ENCODE results near the gene CA7. TPM values are rescaled to one million over a fixed set of nuclear protein-coding genes. Genes with fewer than 3 reads are reported as not detected.

Gene CA7
- total RNA-seq, 1 donor from 2014 or later, result not detected

DNA sequence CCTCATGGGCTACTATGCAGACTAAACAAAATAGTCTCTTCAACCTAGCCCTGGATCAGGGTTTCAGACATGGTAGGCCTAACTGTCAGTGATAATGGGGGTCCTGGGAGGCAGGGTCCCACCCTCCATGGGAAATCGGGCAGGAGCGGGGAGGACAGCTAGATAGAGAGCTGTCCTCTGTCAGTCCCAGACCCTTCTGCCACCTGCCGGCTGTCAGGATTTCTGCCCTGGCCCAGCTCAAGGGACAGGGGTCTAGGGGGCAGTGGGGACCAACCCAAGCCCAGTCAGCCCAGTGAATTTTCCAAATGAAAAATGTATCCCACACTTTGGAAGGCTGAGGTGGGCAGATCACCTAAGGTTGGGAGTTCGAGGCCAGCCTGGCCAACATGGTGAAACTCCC, 5.3 kb downstream of the CA7 start:
- Mint-ChIP-seq H3K36me3 (no peaks in the 10 kb centered on the region), H3K9me3 (no peaks in the 10 kb centered on the region), H3K4me3 (no peak overlapping the region), H3K27me3 (ENCODE audit: low read depth) (peaks cover 39% of the 10 kb centered on the region), H3K27ac (no peak overlapping the region), H3K4me1 (no peaks in the 10 kb centered on the region)
- TF ChIP-seq, protein P1, sequence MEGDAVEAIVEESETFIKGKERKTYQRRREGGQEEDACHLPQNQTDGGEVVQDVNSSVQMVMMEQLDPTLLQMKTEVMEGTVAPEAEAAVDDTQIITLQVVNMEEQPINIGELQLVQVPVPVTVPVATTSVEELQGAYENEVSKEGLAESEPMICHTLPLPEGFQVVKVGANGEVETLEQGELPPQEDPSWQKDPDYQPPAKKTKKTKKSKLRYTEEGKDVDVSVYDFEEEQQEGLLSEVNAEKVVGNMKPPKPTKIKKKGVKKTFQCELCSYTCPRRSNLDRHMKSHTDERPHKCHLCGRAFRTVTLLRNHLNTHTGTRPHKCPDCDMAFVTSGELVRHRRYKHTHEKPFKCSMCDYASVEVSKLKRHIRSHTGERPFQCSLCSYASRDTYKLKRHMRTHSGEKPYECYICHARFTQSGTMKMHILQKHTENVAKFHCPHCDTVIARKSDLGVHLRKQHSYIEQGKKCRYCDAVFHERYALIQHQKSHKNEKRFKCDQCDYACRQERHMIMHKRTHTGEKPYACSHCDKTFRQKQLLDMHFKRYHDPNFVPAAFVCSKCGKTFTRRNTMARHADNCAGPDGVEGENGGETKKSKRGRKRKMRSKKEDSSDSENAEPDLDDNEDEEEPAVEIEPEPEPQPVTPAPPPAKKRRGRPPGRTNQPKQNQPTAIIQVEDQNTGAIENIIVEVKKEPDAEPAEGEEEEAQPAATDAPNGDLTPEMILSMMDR (IDR thresholded peaks at IDR 0.05; ENCODE audit: unreplicated experiment), result no peak
- no peak for DNase-seq (ENCODE audit: low spot score in 2 of 2, unreplicated experiment in 2 of 2)

DNA sequence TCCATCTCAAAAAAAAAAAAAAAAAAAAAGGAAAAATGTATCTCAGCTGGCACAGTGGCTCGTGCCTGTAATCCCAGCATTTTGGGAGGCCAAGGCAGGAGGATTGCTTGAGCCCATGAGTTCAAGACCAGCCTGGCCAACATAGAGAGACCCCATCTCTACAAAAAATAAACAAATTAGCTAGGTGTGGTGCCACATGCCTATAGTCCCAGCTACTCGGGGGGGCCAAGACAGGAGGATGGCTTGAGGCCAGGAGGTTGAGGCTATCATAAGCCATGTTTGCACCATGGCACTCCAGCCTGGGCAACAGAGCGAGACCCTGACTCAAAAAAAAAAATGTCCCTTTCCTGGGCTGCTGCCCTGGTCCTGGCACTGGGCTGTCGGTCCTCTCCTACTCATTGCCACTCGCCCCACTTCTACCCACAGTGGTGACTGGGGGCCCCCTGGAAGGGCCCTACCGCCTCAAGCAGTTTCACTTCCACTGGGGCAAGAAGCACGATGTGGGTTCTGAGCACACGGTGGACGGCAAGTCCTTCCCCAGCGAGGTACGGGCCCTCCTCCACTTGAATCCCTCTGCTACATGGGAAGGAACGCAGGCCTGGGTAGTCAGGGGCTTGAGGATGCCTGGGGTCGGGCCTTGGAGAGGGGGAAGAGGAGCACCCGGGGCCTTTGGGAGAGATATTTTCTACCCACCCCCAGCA, 6.1 kb downstream of the CA7 start:
- no peak overlapping the region for H3K4me3 Mint-ChIP-seq
- H3K9me3 Mint-ChIP-seq, result no peaks in the 10 kb centered on the region
- TF ChIP-seq, protein P1 (IDR thresholded peaks at IDR 0.05; ENCODE audit: unreplicated experiment), result no peak
- DNase-seq (ENCODE audit: low spot score in 2 of 2, unreplicated experiment in 2 of 2), result no peak
- H3K27me3 Mint-ChIP-seq (ENCODE audit: low read depth), result peaks cover 33% of the 10 kb centered on the region
- H3K36me3 Mint-ChIP-seq, result no peaks in the 10 kb centered on the region
- H3K4me1 Mint-ChIP-seq, result no peaks in the 10 kb centered on the region
- no peak overlapping the region for H3K27ac Mint-ChIP-seq

DNA sequence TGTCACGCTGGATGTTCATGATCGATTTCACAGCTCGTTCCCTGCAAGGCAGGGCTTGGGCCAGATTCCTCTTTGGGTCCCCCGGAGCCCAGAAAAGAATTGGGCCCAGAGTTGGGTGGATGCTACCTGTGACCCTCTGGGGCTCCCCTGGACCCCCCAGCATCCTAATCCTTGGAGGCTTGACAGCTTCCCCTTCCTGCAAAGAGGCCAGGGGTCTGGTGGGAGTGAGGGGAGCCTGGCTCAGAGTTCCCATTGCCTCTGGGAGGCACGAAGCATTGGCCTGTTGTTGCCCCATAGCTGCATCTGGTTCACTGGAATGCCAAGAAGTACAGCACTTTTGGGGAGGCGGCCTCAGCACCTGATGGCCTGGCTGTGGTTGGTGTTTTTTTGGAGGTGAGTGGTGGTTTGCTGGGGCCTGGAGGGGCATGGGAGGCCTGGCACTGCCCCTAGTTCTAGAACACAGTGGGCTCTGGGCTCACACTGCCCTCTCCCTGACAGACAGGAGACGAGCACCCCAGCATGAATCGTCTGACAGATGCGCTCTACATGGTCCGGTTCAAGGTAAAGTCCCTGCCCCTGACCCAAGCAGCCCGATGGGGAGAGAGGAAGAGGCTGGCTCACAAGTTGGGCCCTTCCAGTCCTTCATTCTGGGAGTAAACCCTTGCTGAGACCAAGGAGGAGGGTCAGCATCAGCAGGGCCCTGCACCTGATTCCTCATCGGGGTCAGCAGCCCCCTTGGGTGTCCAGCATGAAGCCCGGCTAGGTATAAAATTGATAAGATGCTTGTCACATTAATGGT, 7.2 kb downstream of the CA7 start:
- Mint-ChIP-seq H3K9me3 (no peaks in the 10 kb centered on the region), H3K4me1 (no peaks in the 10 kb centered on the region), H3K27ac (no peak overlapping the region), H3K4me3 (no peak overlapping the region), H3K27me3 (ENCODE audit: low read depth) (peaks cover 22% of the 10 kb centered on the region), H3K36me3 (no peaks in the 10 kb centered on the region)
- TF ChIP-seq, protein P1 (IDR thresholded peaks at IDR 0.05; ENCODE audit: unreplicated experiment), result no peak
- DNase-seq (ENCODE audit: low spot score in 2 of 2, unreplicated experiment in 2 of 2), result no peak

DNA sequence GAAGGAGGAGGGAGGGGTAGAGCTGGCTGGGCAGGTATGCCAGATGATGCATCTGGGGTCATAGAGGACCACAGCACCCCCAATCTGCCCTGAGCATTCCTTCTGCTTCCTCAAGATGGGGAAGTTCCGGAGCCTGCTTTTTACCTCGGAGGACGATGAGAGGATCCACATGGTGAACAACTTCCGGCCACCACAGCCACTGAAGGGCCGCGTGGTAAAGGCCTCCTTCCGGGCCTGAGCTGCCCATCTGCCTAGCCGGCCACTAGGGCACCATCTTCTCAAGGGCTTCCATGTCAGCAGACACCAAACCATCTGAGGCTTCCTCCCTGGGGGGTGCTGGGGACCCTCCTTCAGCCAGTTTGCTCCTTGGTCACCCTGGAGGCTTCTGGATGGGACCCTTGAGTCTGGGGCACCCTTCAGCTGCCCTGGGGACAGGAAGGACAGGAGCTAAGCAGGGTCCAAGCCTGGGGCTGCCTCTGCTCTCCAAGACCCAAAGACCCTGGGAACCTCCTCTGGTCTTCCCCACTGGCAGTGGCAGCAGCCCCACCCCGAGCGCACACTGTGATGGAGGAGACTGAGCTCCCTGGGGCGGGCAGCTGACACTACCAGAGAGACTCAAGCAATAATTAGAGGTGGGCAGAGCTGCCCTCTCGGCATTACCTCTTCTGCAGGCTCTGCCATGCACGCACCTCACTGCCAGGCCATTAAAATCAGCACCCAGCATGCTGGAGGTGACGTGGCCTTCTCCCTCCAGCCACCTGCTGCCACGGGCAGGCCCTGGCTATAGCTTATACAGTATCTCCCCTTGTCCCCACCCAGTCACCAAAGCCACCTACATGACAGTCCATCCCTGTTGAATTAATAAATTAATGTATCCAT, 9.3 kb downstream of the CA7 start:
- Mint-ChIP-seq H3K27me3 (ENCODE audit: low read depth) (peaks cover under 1% of the 10 kb centered on the region), H3K27ac (no peak overlapping the region), H3K36me3 (no peaks in the 10 kb centered on the region), H3K9me3 (no peaks in the 10 kb centered on the region), H3K4me1 (peaks cover 5% of the 10 kb centered on the region), H3K4me3 (no peak overlapping the region)
- no peak for DNase-seq (ENCODE audit: low spot score in 2 of 2, unreplicated experiment in 2 of 2)
- TF ChIP-seq, protein P1 (IDR thresholded peaks at IDR 0.05; ENCODE audit: unreplicated experiment), result no peak

DNA sequence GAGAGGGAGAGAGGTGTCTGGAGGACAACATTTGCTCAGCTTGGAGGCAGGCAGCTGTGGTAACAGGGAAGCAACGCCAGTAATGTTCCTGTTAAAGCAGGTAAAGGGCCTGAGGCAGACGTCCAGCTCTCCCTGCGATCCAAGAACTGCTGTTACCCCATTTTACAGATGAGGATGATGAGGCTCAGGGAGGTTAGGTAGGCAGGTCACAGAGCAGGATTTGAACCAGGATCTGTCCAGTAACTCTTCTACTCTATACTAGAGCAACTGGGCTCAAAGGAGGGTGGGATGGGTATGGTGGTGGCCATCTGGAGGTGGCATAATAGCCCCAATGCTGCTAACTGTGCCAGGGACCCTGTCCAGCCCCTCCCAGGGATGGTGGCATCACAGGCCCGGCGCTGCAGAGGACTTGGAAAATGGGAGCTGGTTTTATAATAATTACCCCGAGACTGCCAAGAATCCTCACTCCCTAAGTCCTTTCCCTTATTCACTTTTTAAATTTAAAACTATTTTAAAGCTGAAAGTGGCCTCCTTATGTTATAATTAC, 12.0 kb downstream of the CA7 start:
- TF ChIP-seq, protein P1 (IDR thresholded peaks at IDR 0.05; ENCODE audit: unreplicated experiment), result no peak
- no peaks in the 10 kb centered on the region for H3K36me3 Mint-ChIP-seq
- peaks cover 8% of the 10 kb centered on the region for H3K4me1 Mint-ChIP-seq
- H3K27me3 Mint-ChIP-seq (ENCODE audit: low read depth), result no peaks in the 10 kb centered on the region
- H3K9me3 Mint-ChIP-seq, result no peaks in the 10 kb centered on the region
- DNase-seq (ENCODE audit: low spot score in 2 of 2, unreplicated experiment in 2 of 2), result no peak
- H3K4me3 Mint-ChIP-seq, result no peak overlapping the region
- no peak overlapping the region for H3K27ac Mint-ChIP-seq
